ENCODE measurements around the gene DOCK4. TPM values are rescaled to one million over a fixed set of nuclear protein-coding genes. Genes with fewer than 3 reads are reported as not detected.

The DOCK4 gene
- total RNA-seq, 1 experiment from 2014 or later, result 3.4 TPM

DNA sequence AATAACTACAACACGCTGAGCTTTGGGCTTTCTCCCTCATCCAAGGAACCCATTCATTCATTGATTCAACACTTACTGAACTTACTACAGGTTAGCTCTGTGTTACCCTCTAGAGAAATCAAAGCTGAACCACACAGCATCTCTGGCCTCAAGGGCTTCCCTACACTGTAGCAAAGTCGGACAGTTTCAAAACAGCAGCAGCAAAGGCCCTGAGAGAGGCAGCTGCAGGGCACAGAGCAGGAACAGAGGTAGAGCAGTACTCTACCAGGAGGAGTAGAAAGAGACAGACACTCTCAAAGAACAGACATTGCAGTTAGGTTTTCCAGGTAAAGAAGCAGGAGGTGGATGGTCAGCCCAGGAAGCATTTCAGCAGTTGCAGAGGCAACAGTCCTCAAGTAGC, 16.1 kb downstream of the DOCK4 start:
- BruUV-seq (replicated peaks), result no TSS peak
- Mint-ChIP-seq H3K9me3 (ENCODE audit: low read depth, unreplicated experiment) (no peaks in the 10 kb centered on the region), H3K36me3 (ENCODE audit: insufficient read depth, unreplicated experiment) (no peaks in the 10 kb centered on the region), H3K27me3 (ENCODE audit: unreplicated experiment) (no peaks in the 10 kb centered on the region), H3K4me1 (ENCODE audit: low read depth, unreplicated experiment) (no peaks in the 10 kb centered on the region), H3K27ac (ENCODE audit: unreplicated experiment) (no peak overlapping the region), H3K4me3 (ENCODE audit: low read depth, unreplicated experiment) (no peak overlapping the region)
- CTCF ChIA-PET, result no interaction called here
- TF ChIP-seq, protein P1, sequence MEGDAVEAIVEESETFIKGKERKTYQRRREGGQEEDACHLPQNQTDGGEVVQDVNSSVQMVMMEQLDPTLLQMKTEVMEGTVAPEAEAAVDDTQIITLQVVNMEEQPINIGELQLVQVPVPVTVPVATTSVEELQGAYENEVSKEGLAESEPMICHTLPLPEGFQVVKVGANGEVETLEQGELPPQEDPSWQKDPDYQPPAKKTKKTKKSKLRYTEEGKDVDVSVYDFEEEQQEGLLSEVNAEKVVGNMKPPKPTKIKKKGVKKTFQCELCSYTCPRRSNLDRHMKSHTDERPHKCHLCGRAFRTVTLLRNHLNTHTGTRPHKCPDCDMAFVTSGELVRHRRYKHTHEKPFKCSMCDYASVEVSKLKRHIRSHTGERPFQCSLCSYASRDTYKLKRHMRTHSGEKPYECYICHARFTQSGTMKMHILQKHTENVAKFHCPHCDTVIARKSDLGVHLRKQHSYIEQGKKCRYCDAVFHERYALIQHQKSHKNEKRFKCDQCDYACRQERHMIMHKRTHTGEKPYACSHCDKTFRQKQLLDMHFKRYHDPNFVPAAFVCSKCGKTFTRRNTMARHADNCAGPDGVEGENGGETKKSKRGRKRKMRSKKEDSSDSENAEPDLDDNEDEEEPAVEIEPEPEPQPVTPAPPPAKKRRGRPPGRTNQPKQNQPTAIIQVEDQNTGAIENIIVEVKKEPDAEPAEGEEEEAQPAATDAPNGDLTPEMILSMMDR (IDR thresholded peaks at IDR 0.05; ENCODE audit: unreplicated experiment), result no peak
- intact Hi-C loops (cut with micrococcal nuclease; ENCODE audit: unreplicated experiment), result no loop called here
- DNase-seq, result no peak

DNA sequence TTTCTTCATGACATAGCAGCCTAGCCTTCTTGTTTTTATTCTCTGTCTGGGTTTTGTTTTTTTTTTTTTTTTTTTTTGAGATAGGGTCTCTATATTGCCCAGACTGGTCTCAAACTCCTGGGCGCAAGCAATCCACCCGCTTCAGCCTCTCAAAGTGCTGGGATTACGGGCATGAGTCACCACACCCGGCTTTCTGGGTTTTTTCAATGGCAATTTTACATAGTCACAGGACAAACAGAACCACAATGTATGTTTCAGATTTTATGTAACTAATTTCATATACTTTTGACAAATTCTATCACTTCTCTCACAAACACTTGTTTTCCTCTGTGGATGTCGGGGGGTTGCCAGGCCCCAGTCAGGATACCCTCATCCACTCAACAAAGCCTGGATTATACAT, 16.5 kb downstream of the DOCK4 start:
- Mint-ChIP-seq H3K4me3 (ENCODE audit: low read depth, unreplicated experiment) (no peak overlapping the region), H3K27ac (ENCODE audit: unreplicated experiment) (no peak overlapping the region), H3K27me3 (ENCODE audit: unreplicated experiment) (peaks cover 4% of the 10 kb centered on the region), H3K9me3 (ENCODE audit: low read depth, unreplicated experiment) (no peaks in the 10 kb centered on the region), H3K36me3 (ENCODE audit: insufficient read depth, unreplicated experiment) (no peaks in the 10 kb centered on the region), H3K4me1 (ENCODE audit: low read depth, unreplicated experiment) (no peaks in the 10 kb centered on the region)
- CTCF ChIA-PET, result no interaction called here
- no peak for DNase-seq
- intact Hi-C loops (cut with micrococcal nuclease; ENCODE audit: unreplicated experiment), result no loop called here
- BruUV-seq (replicated peaks), result no TSS peak
- TF ChIP-seq, protein P1 (IDR thresholded peaks at IDR 0.05; ENCODE audit: unreplicated experiment), result no peak

DNA sequence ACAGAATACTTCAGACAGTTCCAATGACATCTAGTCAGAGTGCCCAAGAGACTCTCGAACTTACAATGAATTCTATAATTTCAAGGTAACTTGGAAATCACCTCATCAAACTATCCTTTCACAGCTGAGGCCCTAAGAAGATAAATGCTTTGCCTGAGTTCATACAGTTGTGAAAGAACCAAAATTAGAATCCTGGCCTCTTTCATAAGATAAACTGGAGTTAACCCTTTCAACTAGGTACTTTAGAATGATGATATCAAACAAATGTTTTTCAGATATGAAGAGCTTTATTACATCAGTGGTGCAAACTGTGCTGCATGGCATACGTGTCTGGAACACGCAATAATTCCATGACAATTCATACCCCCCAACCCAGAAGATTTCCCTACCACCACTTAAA, 17.9 kb downstream of the DOCK4 start:
- Mint-ChIP-seq H3K27me3 (ENCODE audit: unreplicated experiment) (peaks cover 9% of the 10 kb centered on the region), H3K9me3 (ENCODE audit: low read depth, unreplicated experiment) (no peaks in the 10 kb centered on the region), H3K27ac (ENCODE audit: unreplicated experiment) (no peak overlapping the region), H3K4me3 (ENCODE audit: low read depth, unreplicated experiment) (no peak overlapping the region), H3K36me3 (ENCODE audit: insufficient read depth, unreplicated experiment) (no peaks in the 10 kb centered on the region), H3K4me1 (ENCODE audit: low read depth, unreplicated experiment) (no peaks in the 10 kb centered on the region)
- TF ChIP-seq, protein P1 (IDR thresholded peaks at IDR 0.05; ENCODE audit: unreplicated experiment), result no peak
- intact Hi-C loops (cut with micrococcal nuclease; ENCODE audit: unreplicated experiment), result no loop called here
- no TSS peak for BruUV-seq (replicated peaks)
- CTCF ChIA-PET, result no interaction called here
- DNase-seq, result no peak

DNA sequence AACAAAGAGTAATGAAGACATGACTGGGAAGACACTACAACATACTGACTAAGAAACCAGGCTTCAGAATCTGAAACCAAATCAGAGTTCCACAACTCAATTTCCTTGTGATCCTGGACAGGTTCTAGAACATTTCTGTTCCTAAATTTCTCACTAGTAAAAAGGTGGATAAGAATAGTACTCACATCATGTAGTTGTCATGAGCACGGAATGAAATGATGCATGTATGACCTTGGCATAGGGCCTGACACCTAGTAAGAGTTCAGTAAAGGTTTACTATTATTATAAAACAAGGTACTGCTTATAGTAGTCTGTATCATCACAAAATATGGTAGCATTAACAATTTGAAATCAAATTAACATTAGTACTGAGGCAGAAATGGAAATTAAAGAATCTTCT, 19.9 kb downstream of the DOCK4 start:
- CTCF ChIA-PET, result no interaction called here
- TF ChIP-seq, protein P1 (IDR thresholded peaks at IDR 0.05; ENCODE audit: unreplicated experiment), result no peak
- intact Hi-C loops (cut with micrococcal nuclease; ENCODE audit: unreplicated experiment), result no loop called here
- BruUV-seq (replicated peaks), result no TSS peak
- Mint-ChIP-seq H3K9me3 (ENCODE audit: low read depth, unreplicated experiment) (no peaks in the 10 kb centered on the region), H3K4me1 (ENCODE audit: low read depth, unreplicated experiment) (no peaks in the 10 kb centered on the region), H3K27ac (ENCODE audit: unreplicated experiment) (no peak overlapping the region), H3K4me3 (ENCODE audit: low read depth, unreplicated experiment) (no peak overlapping the region), H3K36me3 (ENCODE audit: insufficient read depth, unreplicated experiment) (no peaks in the 10 kb centered on the region), H3K27me3 (ENCODE audit: unreplicated experiment) (peaks cover 9% of the 10 kb centered on the region)
- DNase-seq, result no peak

Measured in Calu3 (cell line).